ENCODE results near the gene SLC4A4.

DNA sequence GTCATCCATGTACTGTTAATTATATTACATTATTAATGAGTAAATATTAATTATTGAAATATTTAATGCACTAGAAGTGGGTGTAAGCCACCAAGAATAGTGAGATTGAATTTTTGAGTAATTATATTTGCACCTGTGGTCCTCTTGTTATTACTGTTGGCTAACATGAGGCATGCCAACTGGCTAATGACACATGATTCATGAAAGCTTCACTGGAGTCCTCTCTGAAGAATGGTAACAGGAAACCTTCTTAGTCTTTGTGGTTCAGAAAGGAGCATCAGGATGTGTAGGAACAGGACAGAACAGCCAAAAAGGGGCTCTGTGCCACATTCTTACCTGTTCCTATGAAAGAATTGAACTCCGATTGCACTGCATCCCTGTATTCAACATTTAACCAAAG, 65.2 kb downstream of the SLC4A4 start:
- TF ChIP-seq, protein P1, sequence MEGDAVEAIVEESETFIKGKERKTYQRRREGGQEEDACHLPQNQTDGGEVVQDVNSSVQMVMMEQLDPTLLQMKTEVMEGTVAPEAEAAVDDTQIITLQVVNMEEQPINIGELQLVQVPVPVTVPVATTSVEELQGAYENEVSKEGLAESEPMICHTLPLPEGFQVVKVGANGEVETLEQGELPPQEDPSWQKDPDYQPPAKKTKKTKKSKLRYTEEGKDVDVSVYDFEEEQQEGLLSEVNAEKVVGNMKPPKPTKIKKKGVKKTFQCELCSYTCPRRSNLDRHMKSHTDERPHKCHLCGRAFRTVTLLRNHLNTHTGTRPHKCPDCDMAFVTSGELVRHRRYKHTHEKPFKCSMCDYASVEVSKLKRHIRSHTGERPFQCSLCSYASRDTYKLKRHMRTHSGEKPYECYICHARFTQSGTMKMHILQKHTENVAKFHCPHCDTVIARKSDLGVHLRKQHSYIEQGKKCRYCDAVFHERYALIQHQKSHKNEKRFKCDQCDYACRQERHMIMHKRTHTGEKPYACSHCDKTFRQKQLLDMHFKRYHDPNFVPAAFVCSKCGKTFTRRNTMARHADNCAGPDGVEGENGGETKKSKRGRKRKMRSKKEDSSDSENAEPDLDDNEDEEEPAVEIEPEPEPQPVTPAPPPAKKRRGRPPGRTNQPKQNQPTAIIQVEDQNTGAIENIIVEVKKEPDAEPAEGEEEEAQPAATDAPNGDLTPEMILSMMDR (IDR thresholded peaks at IDR 0.05) = no peak
- TF ChIP-seq POLR2AphosphoS5 (IDR thresholded peaks at IDR 0.05) (no peak), POLR2A (IDR thresholded peaks at IDR 0.05) (no peak), EP300 (IDR thresholded peaks at IDR 0.05) (no peak)

Data from sigmoid colon (tissue), 4 donors.